Nephron (organoid): ENCODE results near the gene GALE.

ENCODE experiments used
- H3K27ac Mint-ChIP-seq, 3 experiments: 2 replicates each; pipeline ENCODE4 v1.8.0; 2020; ENCODE audit warnings: mixed read lengths in 3 of 3, mild to moderate bottlenecking in 2 of 3, moderate library complexity in 1 of 3
- H3K27me3 Mint-ChIP-seq: 2 replicates; pipeline ENCODE4 v1.8.0; 2021; ENCODE audit warnings: low read depth, mild to moderate bottlenecking, moderate library complexity, mixed read lengths
- H3K36me3 Mint-ChIP-seq: 2 replicates; pipeline ENCODE4 v1.8.0; 2020; ENCODE audit warnings: low read depth, mixed read lengths
- H3K4me1 Mint-ChIP-seq: 2 replicates; pipeline ENCODE4 v1.8.0; 2020; ENCODE audit warnings: mixed read lengths
- H3K4me3 Mint-ChIP-seq, 3 experiments: 2 replicates each; pipeline ENCODE4 v1.8.0; 2020; ENCODE audit warnings: mild to moderate bottlenecking in 3 of 3, mixed read lengths in 3 of 3, moderate library complexity in 2 of 3
- H3K9me3 Mint-ChIP-seq: 2 replicates; pipeline ENCODE4 v1.8.0; 2020; ENCODE audit warnings: mixed read lengths
- TF ChIP-seq, protein P1 (sequence below), 3 experiments: fragments of 200-600 bp; sonication (generic); IDR thresholded peaks; one replicate each; pipeline ENCODE4 v1.5.0; 2021; ENCODE audit warnings: antibody characterized with exemption in 3 of 3; ENCODE audit not compliant: unreplicated experiment in 3 of 3

GALE gene

DNA sequence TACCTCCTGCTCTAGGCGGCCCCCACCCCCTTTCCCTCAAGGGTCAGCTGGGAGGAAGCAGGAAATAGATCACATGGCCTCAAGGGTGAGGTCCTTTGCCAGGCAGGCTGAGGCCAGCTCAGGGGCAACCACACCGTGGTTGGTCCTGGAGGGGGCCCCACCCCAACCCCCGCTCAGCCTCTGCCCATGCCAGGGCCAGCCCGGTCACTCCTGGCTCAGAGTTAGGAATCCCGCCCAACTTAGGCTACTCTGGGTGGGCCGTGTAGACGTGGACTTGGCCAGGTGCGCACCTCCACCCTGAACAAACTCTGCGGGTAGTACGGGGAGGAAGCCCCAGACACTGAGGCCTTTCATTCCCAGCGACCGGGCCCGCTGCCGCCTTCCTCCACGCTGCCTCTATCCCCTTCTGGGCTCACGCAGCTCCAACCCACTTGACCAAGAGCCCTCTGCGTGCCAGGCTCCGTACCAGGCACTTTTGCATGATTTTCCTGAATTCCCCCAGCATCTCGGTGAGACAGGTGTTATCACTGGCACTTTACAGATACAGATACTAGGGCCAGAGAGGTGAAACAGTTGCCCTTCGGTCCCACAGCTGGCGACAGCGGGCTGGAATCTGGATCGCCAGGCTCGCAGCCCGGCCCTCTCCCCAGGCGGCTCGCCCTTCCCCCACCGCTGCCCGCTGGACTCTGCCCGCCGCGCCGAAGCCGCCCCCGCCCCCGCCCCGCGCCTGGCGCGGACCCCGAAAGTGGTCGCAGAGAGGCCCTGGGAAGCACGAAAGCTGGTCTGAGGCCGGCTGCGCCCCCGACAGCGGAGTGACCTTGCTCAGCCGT is 769 bp downstream of the GALE start:
- peaks cover 10% of the 10 kb centered on the region for H3K4me1 Mint-ChIP-seq
- peak overlapping the region; percentile 90 to 94 (median 92) for H3K4me3 Mint-ChIP-seq
- H3K9me3 Mint-ChIP-seq = no peaks in the 10 kb centered on the region
- H3K27ac Mint-ChIP-seq = peak overlapping the region; percentile 63 to 96 (median 92)
- TF ChIP-seq, protein P1, sequence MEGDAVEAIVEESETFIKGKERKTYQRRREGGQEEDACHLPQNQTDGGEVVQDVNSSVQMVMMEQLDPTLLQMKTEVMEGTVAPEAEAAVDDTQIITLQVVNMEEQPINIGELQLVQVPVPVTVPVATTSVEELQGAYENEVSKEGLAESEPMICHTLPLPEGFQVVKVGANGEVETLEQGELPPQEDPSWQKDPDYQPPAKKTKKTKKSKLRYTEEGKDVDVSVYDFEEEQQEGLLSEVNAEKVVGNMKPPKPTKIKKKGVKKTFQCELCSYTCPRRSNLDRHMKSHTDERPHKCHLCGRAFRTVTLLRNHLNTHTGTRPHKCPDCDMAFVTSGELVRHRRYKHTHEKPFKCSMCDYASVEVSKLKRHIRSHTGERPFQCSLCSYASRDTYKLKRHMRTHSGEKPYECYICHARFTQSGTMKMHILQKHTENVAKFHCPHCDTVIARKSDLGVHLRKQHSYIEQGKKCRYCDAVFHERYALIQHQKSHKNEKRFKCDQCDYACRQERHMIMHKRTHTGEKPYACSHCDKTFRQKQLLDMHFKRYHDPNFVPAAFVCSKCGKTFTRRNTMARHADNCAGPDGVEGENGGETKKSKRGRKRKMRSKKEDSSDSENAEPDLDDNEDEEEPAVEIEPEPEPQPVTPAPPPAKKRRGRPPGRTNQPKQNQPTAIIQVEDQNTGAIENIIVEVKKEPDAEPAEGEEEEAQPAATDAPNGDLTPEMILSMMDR (IDR thresholded peaks at IDR 0.05; ENCODE audit: unreplicated experiment in 3 of 3) = no peak
- H3K27me3 Mint-ChIP-seq = peaks cover 3% of the 10 kb centered on the region
- H3K36me3 Mint-ChIP-seq = peaks cover 20% of the 10 kb centered on the region

DNA sequence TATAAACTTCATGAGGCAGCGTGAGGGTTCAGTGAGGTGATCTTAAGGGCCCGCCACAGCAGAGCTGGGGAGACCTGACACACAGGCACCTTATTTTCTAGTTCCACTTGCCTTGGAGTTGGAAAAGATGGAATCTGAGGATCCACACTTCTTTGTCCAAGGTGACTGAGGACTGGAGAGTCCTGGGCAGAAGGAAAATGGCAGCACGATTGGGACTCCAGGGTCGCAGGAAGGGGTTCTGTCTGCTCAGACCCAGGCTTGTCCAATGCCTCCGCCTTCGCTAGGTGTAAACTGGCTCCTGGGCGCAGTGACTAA is 1.3 kb downstream of the GALE start:
- H3K36me3 Mint-ChIP-seq = peaks cover 15% of the 10 kb centered on the region
- H3K27me3 Mint-ChIP-seq = peaks cover 3% of the 10 kb centered on the region
- no peaks in the 10 kb centered on the region for H3K9me3 Mint-ChIP-seq
- TF ChIP-seq, protein P1 (IDR thresholded peaks at IDR 0.05; ENCODE audit: unreplicated experiment in 3 of 3) = no peak
- peak overlapping the region; percentile 90 to 94 (median 92) for H3K4me3 Mint-ChIP-seq
- H3K27ac Mint-ChIP-seq = peak overlapping the region in 2 of 3 experiments; percentile 92 to 96
- H3K4me1 Mint-ChIP-seq = peaks cover 10% of the 10 kb centered on the region

DNA sequence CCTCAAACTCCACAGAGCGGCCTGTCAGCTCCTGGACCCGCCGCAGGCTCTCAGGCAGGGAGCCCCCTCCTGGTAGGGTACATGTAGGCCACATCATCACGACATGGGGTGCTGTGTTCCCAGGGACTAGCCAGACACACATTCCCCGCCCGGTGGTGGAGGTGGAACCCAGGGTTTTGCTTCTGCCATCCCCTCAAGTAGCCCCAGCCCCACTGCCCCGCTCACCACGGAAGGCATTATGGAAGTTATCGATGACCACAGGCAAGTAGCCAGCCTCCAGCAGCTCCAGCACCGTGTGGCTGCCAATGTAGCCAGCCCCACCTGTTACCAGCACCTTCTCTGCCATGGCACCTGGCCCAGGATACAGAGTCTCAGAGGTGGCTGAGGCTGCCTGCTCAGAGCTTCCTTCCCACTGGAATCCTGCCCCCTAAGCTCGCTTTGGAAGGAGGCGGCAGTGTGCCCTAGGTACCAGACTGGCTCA is 1.9 kb downstream of the GALE start:
- peaks cover 10% of the 10 kb centered on the region for H3K4me1 Mint-ChIP-seq
- peak overlapping the region; percentile 90 to 94 (median 92) for H3K4me3 Mint-ChIP-seq
- H3K27ac Mint-ChIP-seq = no peak overlapping the region
- TF ChIP-seq, protein P1 (IDR thresholded peaks at IDR 0.05; ENCODE audit: unreplicated experiment in 3 of 3) = no peak
- H3K36me3 Mint-ChIP-seq = peaks cover 10% of the 10 kb centered on the region
- H3K9me3 Mint-ChIP-seq = no peaks in the 10 kb centered on the region
- H3K27me3 Mint-ChIP-seq = peaks cover 3% of the 10 kb centered on the region

DNA sequence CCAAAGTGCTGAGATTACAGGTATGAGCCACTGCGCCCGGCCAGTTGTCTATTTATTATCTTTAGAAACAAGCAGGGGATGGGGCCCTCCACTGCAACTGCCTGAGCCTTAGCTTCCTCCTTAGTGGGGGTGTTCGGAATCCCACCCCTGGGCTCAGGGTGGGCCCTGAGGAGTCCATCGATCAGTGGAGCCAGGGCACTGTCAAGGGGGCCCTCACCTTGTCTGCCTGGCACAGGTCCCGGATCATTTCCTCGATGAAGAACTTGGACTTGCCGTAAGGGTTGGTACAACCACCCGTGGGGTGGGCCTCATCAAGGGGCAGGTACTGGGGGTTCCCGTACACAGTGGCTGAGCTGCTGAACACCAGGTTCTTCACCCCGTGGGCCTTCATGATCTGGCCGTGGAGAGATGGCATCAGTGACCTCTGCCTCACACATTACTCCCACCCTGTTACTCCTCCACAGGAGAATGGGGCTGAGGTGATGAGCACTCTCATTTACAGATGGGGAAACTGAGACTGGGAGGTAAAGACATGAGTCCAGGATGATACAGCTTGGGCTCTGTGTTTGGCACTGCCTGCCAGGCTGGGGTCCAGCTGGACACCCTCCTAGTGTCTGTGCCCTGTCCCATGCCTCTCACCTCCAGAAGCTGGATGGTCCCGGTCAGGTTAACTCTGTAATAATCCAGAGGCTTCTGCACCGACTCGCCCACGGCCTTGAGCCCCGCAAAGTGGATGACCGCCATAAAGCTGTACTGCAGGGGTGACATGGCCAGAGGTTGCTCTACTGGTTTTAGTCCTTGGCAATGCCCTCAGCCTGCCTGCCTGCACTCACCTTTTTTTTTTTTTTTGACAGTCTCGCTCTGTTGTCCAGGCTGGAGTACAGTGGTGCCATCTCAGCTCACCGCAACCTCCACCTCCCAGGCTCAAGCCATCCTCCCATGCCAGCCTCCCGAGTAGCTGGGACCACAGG is 2.8 kb downstream of the GALE start:
- H3K9me3 Mint-ChIP-seq = no peaks in the 10 kb centered on the region
- TF ChIP-seq, protein P1 (IDR thresholded peaks at IDR 0.05; ENCODE audit: unreplicated experiment in 3 of 3) = no peak
- H3K27ac Mint-ChIP-seq = no peak overlapping the region
- peaks cover 3% of the 10 kb centered on the region for H3K27me3 Mint-ChIP-seq
- peaks cover 8% of the 10 kb centered on the region for H3K36me3 Mint-ChIP-seq
- H3K4me3 Mint-ChIP-seq = peak overlapping the region in 2 of 3 experiments; percentile 21 to 53
- H3K4me1 Mint-ChIP-seq = peaks cover 10% of the 10 kb centered on the region

DNA sequence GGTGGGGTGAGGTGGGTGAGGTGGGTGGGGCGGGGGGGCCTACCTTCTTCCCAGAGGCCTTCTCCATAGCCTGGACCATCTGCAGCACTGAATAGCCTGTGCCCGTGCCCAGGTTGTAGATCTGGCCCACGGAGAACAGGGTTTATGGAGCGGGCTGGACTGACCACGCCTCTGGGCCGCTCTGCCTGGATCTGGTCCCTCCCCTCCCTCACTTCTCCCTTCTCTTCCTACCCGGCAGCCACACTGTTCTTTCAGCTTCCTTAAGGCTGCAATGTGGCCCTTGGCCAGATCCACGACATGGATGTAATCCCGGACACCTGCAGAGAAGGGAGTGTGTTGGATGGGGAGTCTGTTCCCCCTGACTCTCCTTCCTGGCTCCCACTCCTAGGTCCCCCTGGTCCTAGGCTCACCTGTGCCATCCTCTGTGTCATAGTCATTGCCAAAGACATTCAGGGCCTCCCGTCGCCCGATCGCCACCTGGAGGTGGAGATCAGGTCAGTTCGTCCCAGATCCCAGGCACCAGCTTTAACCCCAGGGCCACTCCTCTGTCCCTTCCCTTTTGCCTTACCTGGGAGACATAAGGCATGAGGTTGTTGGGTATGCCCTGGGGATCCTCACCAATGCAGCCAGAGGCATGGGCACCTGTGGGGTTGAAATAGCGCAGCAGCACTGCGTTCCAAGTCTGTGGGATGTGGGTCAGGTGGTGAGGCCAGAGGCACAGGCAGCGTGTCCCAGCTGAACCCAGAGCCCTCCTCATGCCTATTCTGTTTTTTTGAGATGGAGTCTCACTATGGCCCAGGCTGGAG is 3.9 kb downstream of the GALE start:
- TF ChIP-seq, protein P1 (IDR thresholded peaks at IDR 0.05; ENCODE audit: unreplicated experiment in 3 of 3) = no peak
- Mint-ChIP-seq H3K27ac (peak overlapping the region in 1 of 3 experiments; percentile 53), H3K27me3 (peaks cover 3% of the 10 kb centered on the region), H3K9me3 (no peaks in the 10 kb centered on the region), H3K36me3 (peaks cover 8% of the 10 kb centered on the region), H3K4me1 (peaks cover 14% of the 10 kb centered on the region), H3K4me3 (peak overlapping the region in 2 of 3 experiments; percentile 49 to 51)
